ENCODE results near the gene DACH1.

The DACH1 gene

DNA sequence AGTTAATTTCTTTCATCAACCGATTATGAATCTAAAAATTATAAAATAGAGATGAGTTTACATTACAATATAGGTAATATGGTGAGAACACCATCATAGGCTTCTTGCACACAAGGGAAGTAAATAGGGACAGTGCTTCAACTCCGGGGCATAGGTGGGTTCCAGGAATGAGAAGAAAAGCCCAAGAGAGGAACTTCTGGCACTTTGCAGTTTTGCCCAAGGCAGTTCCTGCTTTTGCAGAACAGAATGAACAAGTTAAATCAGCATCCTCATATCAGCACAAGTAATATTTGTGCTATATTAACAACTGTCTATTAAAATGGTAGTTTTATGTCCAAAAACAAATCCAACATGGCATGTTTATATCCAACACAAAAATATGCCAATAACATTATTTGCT is 60.1 kb downstream of the DACH1 start:
- no peak for TF ChIP-seq CTCF (IDR thresholded peaks at IDR 0.05; ENCODE audit: borderline replicate concordance, control extremely low read depth, extremely low read depth, insufficient read depth, missing control alignments)

DNA sequence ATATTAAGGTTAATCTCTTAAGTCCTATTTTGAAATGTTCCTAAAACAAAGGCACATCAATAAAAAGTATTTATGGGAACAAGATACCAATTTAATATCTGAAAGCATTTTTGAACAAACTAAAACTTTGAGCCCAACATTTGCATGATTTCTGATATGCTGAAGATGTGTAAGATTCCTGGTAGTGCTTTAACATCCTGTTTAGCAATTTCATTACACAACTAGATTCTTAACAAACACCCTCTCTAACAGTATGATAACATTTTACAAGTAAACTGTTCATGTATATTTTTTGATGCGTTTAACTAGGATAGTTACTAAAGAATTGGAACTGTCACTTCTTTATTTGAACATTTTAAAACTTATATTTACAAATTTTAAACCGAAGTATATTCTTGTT is 63.9 kb downstream of the DACH1 start:
- in situ Hi-C loops (cut with MboI; ENCODE audit: low sequenced_read_pairs, unreplicated experiment): no loop called here
- no peak for DNase-seq (ENCODE audit: low spot score)
- TF ChIP-seq CTCF (IDR thresholded peaks at IDR 0.05; ENCODE audit: borderline replicate concordance, control extremely low read depth, extremely low read depth, insufficient read depth, missing control alignments): no peak

More for the DNA sequence above, 60.1 kb downstream of the DACH1 start:
- in situ Hi-C loops (cut with MboI; ENCODE audit: low sequenced_read_pairs, unreplicated experiment): no loop called here
- no peak for DNase-seq (ENCODE audit: low spot score)

GRCh38 chr13:71801781-71802180 is 65.2 kb downstream of the DACH1 start:
- DNase-seq (ENCODE audit: low spot score): no peak
- no peak for TF ChIP-seq CTCF (IDR thresholded peaks at IDR 0.05; ENCODE audit: borderline replicate concordance, control extremely low read depth, extremely low read depth, insufficient read depth, missing control alignments)

GRCh38 chr13:71801165-71801760 is 65.7 kb downstream of the DACH1 start:
- no peak for TF ChIP-seq CTCF (IDR thresholded peaks at IDR 0.05; ENCODE audit: borderline replicate concordance, control extremely low read depth, extremely low read depth, insufficient read depth, missing control alignments)
- no peak for DNase-seq (ENCODE audit: low spot score)
- in situ Hi-C loops (cut with MboI; ENCODE audit: low sequenced_read_pairs, unreplicated experiment): no loop called here

More at GRCh38 chr13:71801781-71802180, 65.2 kb downstream of the DACH1 start:
- in situ Hi-C loops (cut with MboI; ENCODE audit: low sequenced_read_pairs, unreplicated experiment): no loop called here

DNA sequence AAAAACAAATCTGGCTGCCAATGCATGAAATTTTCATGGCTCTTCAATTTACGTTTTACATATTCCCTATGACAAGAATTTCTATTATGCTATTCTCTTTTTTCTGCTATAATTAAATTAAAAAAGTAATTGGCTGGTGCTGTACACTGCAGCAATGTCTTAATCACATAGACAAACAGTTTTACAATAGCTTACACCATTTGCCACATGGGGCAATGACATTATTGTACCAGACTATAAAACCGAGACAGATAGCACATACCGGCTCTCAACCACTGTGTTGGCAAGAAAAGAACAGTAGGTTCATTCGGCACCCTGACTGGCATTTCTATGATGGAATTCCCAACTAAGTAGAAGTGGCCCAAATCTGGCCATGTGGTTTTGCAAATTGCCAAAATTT is 67.7 kb downstream of the DACH1 start:
- no peak for TF ChIP-seq CTCF (IDR thresholded peaks at IDR 0.05; ENCODE audit: borderline replicate concordance, control extremely low read depth, extremely low read depth, insufficient read depth, missing control alignments)
- no peak for DNase-seq (ENCODE audit: low spot score)
- in situ Hi-C loops (cut with MboI; ENCODE audit: low sequenced_read_pairs, unreplicated experiment): no loop called here

DNA sequence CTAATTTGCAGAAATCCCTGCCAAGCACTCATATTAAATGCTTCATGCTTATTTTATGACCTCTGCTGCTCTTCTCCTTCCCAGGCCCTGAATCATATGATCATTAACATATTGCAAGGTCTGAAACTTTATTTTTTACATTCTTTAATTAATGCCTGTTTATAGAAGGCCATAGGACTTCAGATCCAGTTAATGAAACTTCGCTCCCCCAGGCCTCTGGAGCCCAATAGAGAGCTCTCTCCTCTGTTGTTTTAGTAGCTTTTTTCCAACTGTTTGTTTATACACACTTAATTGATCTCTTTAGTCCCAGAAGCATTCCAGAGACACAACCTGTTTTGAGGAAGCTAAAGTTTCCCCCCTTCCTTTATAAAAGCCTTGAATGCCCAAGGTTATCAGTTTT is 68.3 kb downstream of the DACH1 start:
- DNase-seq (ENCODE audit: low spot score): no peak
- in situ Hi-C loops (cut with MboI; ENCODE audit: low sequenced_read_pairs, unreplicated experiment): no loop called here
- no peak for TF ChIP-seq CTCF (IDR thresholded peaks at IDR 0.05; ENCODE audit: borderline replicate concordance, control extremely low read depth, extremely low read depth, insufficient read depth, missing control alignments)
